Pancreas (tissue), 10 donors: ENCODE results near the gene NEK4. TPM values are rescaled to one million over a fixed set of nuclear protein-coding genes. Genes with fewer than 3 reads are reported as not detected.

ENCODE experiments used
- ATAC-seq, 4 donors: fragments of 200-7000 bp; cut with Tn5 transposase; one replicate each; pipeline versions ENCODE4 v1.8.0 to v1.9.1; 2020; ENCODE audit warnings: mild to moderate bottlenecking in 4 of 4, moderate library complexity in 4 of 4
- DNase-seq, 6 donors: peaks; one replicate each; pipeline ENCODE4 v3.0.0-alpha.2; 2020
- FAIRE-seq: peaks from 2 replicates; lab custom pipeline; 2012; peaks lifted over from hg19 to GRCh38; lab: Jason Lieb, UNC
- H3K27ac ChIP-seq, 4 donors: fragments of 200-600 bp; sonication (generic); 1 replicate in 3 of 4; 2 replicates in 1 of 4; pipeline versions ENCODE4 v1.5.0 to v1.8.0; 2020
- H3K27me3 ChIP-seq, 4 donors: fragments of 200-600 bp; one replicate each; pipeline ENCODE4 v1.8.0; 2021
- H3K36me3 ChIP-seq, 3 donors: fragments of 200-600 bp; sonication (generic) in 1 of 3; one replicate each; pipeline versions ENCODE4 v1.5.0 to v1.8.0; 2020 to 2021
- H3K4me1 ChIP-seq, 3 donors: fragments of 200-600 bp; one replicate each; pipeline ENCODE4 v1.8.0; 2021
- H3K4me3 ChIP-seq, 4 donors: fragments of 200-600 bp; sonication (generic) in 2 of 4; one replicate each; pipeline versions ENCODE4 v1.5.0 to v1.8.0; 2020 to 2021
- H3K9me3 ChIP-seq, 4 donors: fragments of 200-600 bp; one replicate each; pipeline ENCODE4 v1.8.0; 2021
- WGBS, 2 donors: extraction: QIAGEN DNeasy Blood & Tissue Kit; methylation state at CpG; one replicate each; pipeline ENCODE4 v1.1.7; 2013; 5-methylcytosine and 5-hydroxymethylcytosine counted together
- intact Hi-C, 3 donors: fragments of 100-400 bp; cut with DNase I; formaldehyde crosslinking; loops; one replicate each; pipeline versions ENCODE4 v1.11.1 to v1.14.2; 2022
- polyA plus RNA-seq, 2 donors: library from polyadenylated mRNA; stranded (reverse); fragments of 200-250 nt; gene quantifications; one replicate each; pipeline ENCODE4 v1.2.3, GENCODE V29; 2013
- total RNA-seq, 6 donors: library from RNA; stranded (reverse); fragmentation: NEBNext Ultra II Directional in 4 of 6; extraction: Animal tissue kit (Norgen Biotek cat#: 25700) in 4 of 6; gene quantifications; one replicate each; pipeline versions ENCODE4 v1.2.1 to v1.2.4, GENCODE V29; 2021 to 2023
- TF ChIP-seq, protein P1 (sequence below), 4 donors: fragments of 200-600 bp; sonication (generic) in 3 of 4; IDR thresholded peaks; one replicate each; pipeline versions ENCODE4 v1.5.0 to v1.8.0; 2021; ENCODE audit warnings: antibody characterized with exemption in 4 of 4
- donor health status: healthy with polysubstance abuse.
- donor health status: DM: no; HTN: no; CAD: no; lungs with moderate emphysema.
- donor health status: DM: no; HTN: no; CAD: no.
- donor health status: control.
- donor health status: control.
- donor health status: Bipolar disorder and iron deficiency.
- donor health status: DM: yes; HTN: yes; CAD: no.
- donor health status: DM: no; HTN: no; CAD: no.
- donor health status: DM: no; HTN: no; CAD: no.
- donor health status: DM: yes; HTN: yes; CAD: no.

The NEK4 gene
- total and polyA plus RNA-seq, 8 donors = 4.0 to 22.0 (median 14.8) TPM

- Histone ChIP-seq H3K36me3 (no peaks in the 10 kb centered on the region), H3K9me3 (no peaks in the 10 kb centered on the region), H3K27me3 (no peaks in the 10 kb centered on the region), H3K27ac (no peak overlapping the region), H3K4me3 (no peak overlapping the region), H3K4me1 (peaks cover 7 to 10% (median 7%) of the 10 kb centered on the region in 3 donors)
- no peak for ATAC-seq
- 69 to 77% methylated on average over 8 of the region's 8 CpGs for WGBS, 2 donors
- no peak for FAIRE-seq
- intact Hi-C loops = no loop called here
- peak in 2 of 6 donors; percentile 22 to 30 for DNase-seq
- TF ChIP-seq, protein P1, sequence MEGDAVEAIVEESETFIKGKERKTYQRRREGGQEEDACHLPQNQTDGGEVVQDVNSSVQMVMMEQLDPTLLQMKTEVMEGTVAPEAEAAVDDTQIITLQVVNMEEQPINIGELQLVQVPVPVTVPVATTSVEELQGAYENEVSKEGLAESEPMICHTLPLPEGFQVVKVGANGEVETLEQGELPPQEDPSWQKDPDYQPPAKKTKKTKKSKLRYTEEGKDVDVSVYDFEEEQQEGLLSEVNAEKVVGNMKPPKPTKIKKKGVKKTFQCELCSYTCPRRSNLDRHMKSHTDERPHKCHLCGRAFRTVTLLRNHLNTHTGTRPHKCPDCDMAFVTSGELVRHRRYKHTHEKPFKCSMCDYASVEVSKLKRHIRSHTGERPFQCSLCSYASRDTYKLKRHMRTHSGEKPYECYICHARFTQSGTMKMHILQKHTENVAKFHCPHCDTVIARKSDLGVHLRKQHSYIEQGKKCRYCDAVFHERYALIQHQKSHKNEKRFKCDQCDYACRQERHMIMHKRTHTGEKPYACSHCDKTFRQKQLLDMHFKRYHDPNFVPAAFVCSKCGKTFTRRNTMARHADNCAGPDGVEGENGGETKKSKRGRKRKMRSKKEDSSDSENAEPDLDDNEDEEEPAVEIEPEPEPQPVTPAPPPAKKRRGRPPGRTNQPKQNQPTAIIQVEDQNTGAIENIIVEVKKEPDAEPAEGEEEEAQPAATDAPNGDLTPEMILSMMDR (IDR thresholded peaks at IDR 0.05) = no peak
Measured at GRCh38 chr3:52774066-52774713, 3.5 kb upstream of the NEK4 start.

GRCh38 chr3:52773361-52774065, 2.8 kb upstream of the NEK4 start:
- DNase-seq = peak in 2 of 6 donors; percentile 11 to 21
- Histone ChIP-seq H3K4me3 (no peak overlapping the region), H3K27me3 (no peaks in the 10 kb centered on the region), H3K27ac (no peak overlapping the region), H3K9me3 (no peaks in the 10 kb centered on the region), H3K4me1 (peaks cover 7 to 11% (median 8%) of the 10 kb centered on the region in 3 donors), H3K36me3 (no peaks in the 10 kb centered on the region)
- TF ChIP-seq, protein P1 (IDR thresholded peaks at IDR 0.05) = no peak
- intact Hi-C loops = no loop called here
- 91 to 95% methylated on average over 13 of the region's 13 CpGs for WGBS, 2 donors
- FAIRE-seq = no peak
- ATAC-seq = no peak

- Histone ChIP-seq H3K9me3 (no peaks in the 10 kb centered on the region), H3K4me3 (peak overlapping the region in 1 of 4 donors; percentile 93), H3K4me1 (peaks cover 7 to 11% (median 8%) of the 10 kb centered on the region in 3 donors), H3K36me3 (no peaks in the 10 kb centered on the region), H3K27ac (peak overlapping the region in 2 of 4 donors; percentile 68 to 81), H3K27me3 (no peaks in the 10 kb centered on the region)
- TF ChIP-seq, protein P1 (IDR thresholded peaks at IDR 0.05) = no peak
- DNase-seq (peak in 2 of 6 donors; percentile 5 to 11), FAIRE-seq (no peak), ATAC-seq (no peak)
- intact Hi-C loops = no loop called here
- 83 to 87% methylated on average over 10 of the region's 10 CpGs for WGBS, 2 donors
Measured at GRCh38 chr3:52771702-52772101, 962 bp upstream of the NEK4 start.

GRCh38 chr3:52771334-52771681, 568 bp upstream of the NEK4 start:
- Histone ChIP-seq H3K27me3 (no peaks in the 10 kb centered on the region), H3K36me3 (no peaks in the 10 kb centered on the region), H3K27ac (peak overlapping the region; percentile 54 to 81 (median 72)), H3K4me3 (peak overlapping the region; percentile 34 to 93 (median 74)), H3K4me1 (peaks cover 7 to 11% (median 8%) of the 10 kb centered on the region in 3 donors), H3K9me3 (no peaks in the 10 kb centered on the region)
- no peak for DNase-seq
- intact Hi-C loops = no loop called here
- peak; percentile 10 to 18 (median 17) for ATAC-seq
- 48 to 53% methylated on average over 5 of the region's 5 CpGs for WGBS, 2 donors
- TF ChIP-seq, protein P1 (IDR thresholded peaks at IDR 0.05) = no peak
- no peak for FAIRE-seq
